Measurements from ENCODE around the gene CHST3.

CHST3 gene

GRCh38 chr10:72035252-72035887, 71.2 kb downstream of the CHST3 start:
- DNase-seq: no peak

- DNase-seq: no peak
Observed at GRCh38 chr10:72037266-72037665, 73.1 kb downstream of the CHST3 start.

GRCh38 chr10:72037811-72038210, 73.6 kb downstream of the CHST3 start:
- DNase-seq: no peak

- no peak for DNase-seq
Observed at GRCh38 chr10:72038458-72039001, 74.3 kb downstream of the CHST3 start.

GRCh38 chr10:72039377-72039776, 75.2 kb downstream of the CHST3 start:
- no peak for DNase-seq

GRCh38 chr10:72041491-72041890, 77.3 kb downstream of the CHST3 start:
- DNase-seq: no peak

- DNase-seq: no peak
Observed at GRCh38 chr10:72043016-72043834, 79.0 kb downstream of the CHST3 start.

- DNase-seq: no peak
Observed at GRCh38 chr10:72044417-72045041, 80.3 kb downstream of the CHST3 start.

GRCh38 chr10:72045586-72045985, 81.4 kb downstream of the CHST3 start:
- no peak for DNase-seq

- peak; percentile 83 to 88 for DNase-seq
Observed at GRCh38 chr10:72048450-72049124, 84.4 kb downstream of the CHST3 start.

- no peak for DNase-seq
Observed at GRCh38 chr10:72049472-72049871, 85.3 kb downstream of the CHST3 start.

- DNase-seq: peak in 1 of 2 experiments; percentile 6
Observed at GRCh38 chr10:72049969-72050781, 86.0 kb downstream of the CHST3 start.

GRCh38 chr10:72050873-72051272, 86.7 kb downstream of the CHST3 start:
- DNase-seq: no peak

- DNase-seq: no peak
Observed at GRCh38 chr10:72053690-72054089, 89.5 kb downstream of the CHST3 start.

- no peak for DNase-seq
Observed at GRCh38 chr10:72056113-72056512, 91.9 kb downstream of the CHST3 start.

GRCh38 chr10:72056932-72057751, 92.9 kb downstream of the CHST3 start:
- DNase-seq: no peak

- DNase-seq: no peak
Observed at GRCh38 chr10:72058347-72058898, 94.2 kb downstream of the CHST3 start.

GRCh38 chr10:72058989-72059842, 95.0 kb downstream of the CHST3 start:
- DNase-seq: no peak

GRCh38 chr10:72059843-72060822, 95.9 kb downstream of the CHST3 start:
- DNase-seq: no peak
